ENCODE data around the gene PC.
A peak's percentile ranks its signal among the peaks of the same experiment; 100 is the strongest.

The PC gene

DNA sequence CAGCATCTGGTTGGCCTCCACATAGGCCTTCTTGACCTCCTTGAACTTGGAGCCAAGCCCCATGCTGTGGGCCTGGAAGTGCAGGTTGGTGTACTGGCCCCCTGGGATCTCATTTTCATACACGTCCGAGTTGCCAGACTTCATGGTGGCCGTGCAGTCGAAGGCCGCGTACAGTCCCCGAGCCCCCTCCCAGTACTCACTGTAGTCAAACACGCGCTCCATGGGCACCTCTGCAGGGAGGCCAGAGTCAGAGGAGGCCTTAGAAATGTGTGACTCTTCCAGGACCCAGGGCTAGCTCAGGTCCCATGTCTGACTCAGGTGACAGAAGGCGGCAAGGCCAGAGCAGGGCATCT is 108.0 kb downstream of the PC start:
- H3K27ac ChIP-seq = no peak overlapping the region
- TF ChIP-seq, protein P1, sequence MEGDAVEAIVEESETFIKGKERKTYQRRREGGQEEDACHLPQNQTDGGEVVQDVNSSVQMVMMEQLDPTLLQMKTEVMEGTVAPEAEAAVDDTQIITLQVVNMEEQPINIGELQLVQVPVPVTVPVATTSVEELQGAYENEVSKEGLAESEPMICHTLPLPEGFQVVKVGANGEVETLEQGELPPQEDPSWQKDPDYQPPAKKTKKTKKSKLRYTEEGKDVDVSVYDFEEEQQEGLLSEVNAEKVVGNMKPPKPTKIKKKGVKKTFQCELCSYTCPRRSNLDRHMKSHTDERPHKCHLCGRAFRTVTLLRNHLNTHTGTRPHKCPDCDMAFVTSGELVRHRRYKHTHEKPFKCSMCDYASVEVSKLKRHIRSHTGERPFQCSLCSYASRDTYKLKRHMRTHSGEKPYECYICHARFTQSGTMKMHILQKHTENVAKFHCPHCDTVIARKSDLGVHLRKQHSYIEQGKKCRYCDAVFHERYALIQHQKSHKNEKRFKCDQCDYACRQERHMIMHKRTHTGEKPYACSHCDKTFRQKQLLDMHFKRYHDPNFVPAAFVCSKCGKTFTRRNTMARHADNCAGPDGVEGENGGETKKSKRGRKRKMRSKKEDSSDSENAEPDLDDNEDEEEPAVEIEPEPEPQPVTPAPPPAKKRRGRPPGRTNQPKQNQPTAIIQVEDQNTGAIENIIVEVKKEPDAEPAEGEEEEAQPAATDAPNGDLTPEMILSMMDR (conservative IDR thresholded peaks at IDR 0.05) = no peak

DNA sequence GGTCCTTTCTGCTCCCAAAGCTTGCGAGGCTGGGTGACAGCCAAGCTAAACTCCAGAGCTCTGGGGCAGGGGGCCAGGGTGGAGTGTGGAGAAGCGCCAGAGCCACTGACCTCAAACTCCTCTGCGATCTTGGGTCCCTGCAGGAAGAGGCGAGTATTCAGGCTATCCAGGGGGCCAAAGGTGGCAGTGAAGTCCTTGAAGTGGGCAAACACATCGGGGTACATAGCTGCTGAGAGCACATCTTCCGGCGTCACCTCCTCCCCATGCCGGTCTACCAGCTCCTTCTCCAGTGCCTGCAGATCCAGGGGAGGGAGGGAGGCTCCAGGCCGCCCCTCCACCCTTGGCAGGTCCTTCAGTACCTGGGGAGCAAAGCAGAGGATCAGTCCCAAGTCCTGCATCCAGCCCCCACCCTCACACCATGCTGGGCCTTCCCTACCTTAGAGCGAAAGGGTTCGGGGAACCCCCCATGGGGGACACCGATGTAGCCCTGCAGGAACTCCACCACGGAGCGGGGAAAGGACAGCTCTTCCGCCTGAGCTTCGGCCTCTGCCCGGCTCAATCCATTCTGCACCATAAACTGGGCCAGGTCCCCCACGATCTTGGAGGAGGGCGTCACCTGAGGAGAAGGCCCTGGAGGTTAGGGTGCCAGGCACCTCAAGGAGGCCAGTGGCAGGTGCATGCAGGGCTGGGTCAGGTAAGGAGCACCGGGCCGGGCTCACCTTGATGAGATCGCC is 108.5 kb downstream of the PC start:
- no peak overlapping the region for H3K27ac ChIP-seq
- TF ChIP-seq, protein P1 (conservative IDR thresholded peaks at IDR 0.05) = no peak

DNA sequence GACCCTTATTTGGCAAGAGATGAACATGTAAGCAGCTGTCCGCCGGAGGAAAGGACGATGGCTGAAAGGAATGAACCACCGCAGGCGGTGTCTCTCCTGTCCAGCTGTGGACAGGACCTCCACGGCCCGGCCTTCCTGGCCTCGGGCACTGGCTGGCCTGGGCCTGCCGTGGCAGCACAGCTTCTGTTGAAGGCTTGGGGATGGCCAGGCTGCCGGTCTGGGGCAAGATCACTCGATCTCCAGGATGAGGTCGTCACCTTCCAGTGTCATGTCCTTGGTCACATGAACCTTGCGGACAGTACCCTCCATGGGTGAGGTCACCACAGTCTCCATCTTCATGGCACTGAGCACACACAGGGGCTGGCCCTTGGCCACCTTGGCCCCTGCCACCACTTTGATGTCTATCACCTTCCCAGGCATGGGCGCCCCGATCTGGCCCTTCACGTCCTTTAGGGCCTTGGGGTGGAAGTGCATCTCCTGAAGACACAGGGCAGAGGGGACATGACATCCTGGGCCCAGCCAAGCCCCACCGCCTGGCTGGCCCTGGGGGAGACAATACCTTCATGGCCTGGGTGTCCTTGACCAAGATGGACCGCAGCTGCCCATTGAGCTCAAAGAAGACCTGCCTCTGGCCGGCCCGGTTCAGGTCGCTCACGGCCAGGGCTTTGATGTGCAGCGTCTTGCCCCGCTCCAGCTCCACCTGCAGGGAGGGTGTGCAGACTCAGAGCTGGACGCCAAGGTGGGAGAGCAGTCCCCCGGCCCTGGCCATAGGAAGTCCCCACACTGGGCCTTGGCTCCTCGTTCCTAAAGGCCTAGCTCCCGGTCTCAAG is 109.3 kb downstream of the PC start:
- TF ChIP-seq, protein P1 (conservative IDR thresholded peaks at IDR 0.05) = no peak
- H3K27ac ChIP-seq = no peak overlapping the region

DNA sequence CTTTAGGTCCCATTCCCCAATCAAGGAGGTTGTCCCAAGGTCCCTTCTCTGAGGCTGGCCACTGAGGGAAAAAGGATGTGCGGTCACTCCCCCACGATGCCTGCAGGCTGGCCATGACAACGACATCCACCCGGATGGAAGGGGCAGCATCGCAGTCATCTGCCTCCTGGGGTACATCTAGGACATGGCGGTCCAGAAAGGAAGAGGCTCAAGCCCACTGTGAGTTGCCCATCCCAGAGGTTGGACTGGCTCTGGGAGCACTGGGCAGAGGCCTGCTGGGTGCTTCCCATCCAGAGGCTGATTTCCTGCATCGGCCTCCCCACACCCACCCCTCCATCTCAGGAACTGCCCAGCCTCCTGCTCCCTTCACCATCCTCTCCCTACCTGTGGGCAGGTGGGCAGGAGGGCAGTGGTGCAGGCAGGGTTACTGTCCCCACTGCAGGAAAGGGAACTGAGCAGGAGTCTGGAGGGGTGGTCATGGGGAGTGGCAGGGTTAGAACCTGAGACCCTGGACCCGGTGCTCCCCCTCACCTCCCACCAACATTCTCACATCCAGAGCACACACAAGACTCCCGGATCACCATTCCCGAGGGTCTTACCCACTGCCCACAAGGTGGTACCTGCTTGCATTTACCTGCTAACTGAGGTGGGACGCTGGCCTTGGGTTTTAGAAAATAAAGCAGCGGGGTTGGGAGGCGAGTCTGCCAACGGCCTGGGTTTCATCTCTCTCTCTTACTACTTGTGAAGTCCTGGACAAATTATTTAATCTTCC is 110.5 kb downstream of the PC start:
- H3K27ac ChIP-seq = no peak overlapping the region
- TF ChIP-seq, protein P1 (conservative IDR thresholded peaks at IDR 0.05) = no peak

DNA sequence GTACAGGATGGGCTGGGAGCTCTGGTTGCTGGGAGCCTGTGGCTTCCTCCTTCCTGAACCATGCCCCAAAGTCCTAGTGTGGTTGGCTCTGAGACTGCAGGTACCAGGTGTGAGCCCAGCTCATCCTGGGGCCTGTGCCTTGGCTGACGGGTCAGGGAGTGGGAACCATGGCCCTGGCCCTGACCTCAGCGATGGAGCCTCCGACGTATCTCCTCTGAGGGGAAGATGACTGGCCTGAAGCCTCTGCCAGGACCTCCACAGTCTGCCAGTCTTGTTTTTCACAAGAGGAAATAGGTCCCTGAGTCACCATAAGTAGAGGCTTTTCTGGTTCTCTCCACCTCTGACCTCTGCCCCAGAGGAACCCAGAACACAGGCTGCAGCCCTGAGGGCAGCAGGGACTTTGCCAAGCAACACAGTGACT is 111.5 kb downstream of the PC start:
- no peak overlapping the region for H3K27ac ChIP-seq
- TF ChIP-seq, protein P1 (conservative IDR thresholded peaks at IDR 0.05) = no peak

DNA sequence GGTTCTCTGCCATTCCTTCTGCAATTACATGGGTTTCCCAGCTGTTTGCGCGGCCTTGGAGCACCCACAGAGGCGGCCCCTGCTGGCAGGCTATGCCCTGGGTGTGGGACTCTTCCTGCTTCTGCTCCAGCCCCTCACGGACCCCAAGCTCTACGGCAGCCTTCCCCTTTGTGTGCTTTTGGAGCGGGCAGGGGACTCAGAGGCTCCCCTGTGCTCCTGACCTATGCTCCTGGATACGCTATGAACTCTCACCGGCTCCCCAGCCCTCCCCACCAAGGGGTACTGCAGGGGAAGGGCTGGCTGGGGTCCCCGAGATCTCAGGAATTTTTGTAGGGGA is 112.3 kb downstream of the PC start:
- no peak overlapping the region for H3K27ac ChIP-seq

More for the DNA sequence above, 112.3 kb downstream of the PC start:
- TF ChIP-seq, protein P1 (conservative IDR thresholded peaks at IDR 0.05) = peak; percentile 4; the same call in 1 of the 2 replicates

All from VCaP (cell line).